Right renal pelvis (tissue), 4 donors: ENCODE data around the gene MAML3. TPM values are rescaled to one million over a fixed set of nuclear protein-coding genes. Genes with fewer than 3 reads are reported as not detected.
A peak's percentile ranks its signal among the peaks of the same experiment; 100 is the strongest.

Source experiments
- DNase-seq, 4 donors: peaks; one replicate each; pipeline ENCODE4 v3.0.0-alpha.2; 2013; ENCODE audit warnings: low read depth in 4 of 4, low spot score in 3 of 4, missing footprints in 1 of 4
- polyA plus RNA-seq, 4 donors: library from polyadenylated mRNA; unstranded; fragments of 120-200 nt; gene quantifications; one replicate each; pipeline ENCODE4 v1.2.1, GENCODE V29; 2013; ENCODE audit not compliant: insufficient read length in 4 of 4

The MAML3 gene
- polyA plus RNA-seq, 4 donors: 17.4 to 19.8 (median 17.9) TPM

GRCh38 chr4:139825523-139826014 is 328.4 kb downstream of the MAML3 start:
- no peak for DNase-seq

- DNase-seq: no peak
Observed at GRCh38 chr4:139824882-139825522, 329.0 kb downstream of the MAML3 start.

- DNase-seq: no peak
Observed at GRCh38 chr4:139823746-139824145, 330.2 kb downstream of the MAML3 start.

GRCh38 chr4:139823345-139823744 is 330.6 kb downstream of the MAML3 start:
- DNase-seq: no peak

GRCh38 chr4:139822391-139822790 is 331.6 kb downstream of the MAML3 start:
- DNase-seq: no peak

GRCh38 chr4:139819082-139819481 is 334.9 kb downstream of the MAML3 start:
- DNase-seq: no peak

GRCh38 chr4:139817657-139818452 is 336.1 kb downstream of the MAML3 start:
- no peak for DNase-seq

- no peak for DNase-seq
Observed at GRCh38 chr4:139816856-139817255, 337.1 kb downstream of the MAML3 start.

GRCh38 chr4:139815778-139816601 is 338.0 kb downstream of the MAML3 start:
- peak in 1 of 4 donors; percentile 63 for DNase-seq

GRCh38 chr4:139814323-139815015 is 339.5 kb downstream of the MAML3 start:
- no peak for DNase-seq

- DNase-seq: no peak
Observed at GRCh38 chr4:139813881-139814280, 340.1 kb downstream of the MAML3 start.

GRCh38 chr4:139810710-139811109 is 343.3 kb downstream of the MAML3 start:
- no peak for DNase-seq

- no peak for DNase-seq
Observed at GRCh38 chr4:139809757-139810140, 344.2 kb downstream of the MAML3 start.

GRCh38 chr4:139808808-139809756 is 344.9 kb downstream of the MAML3 start:
- DNase-seq: peak; percentile 55 to 82 (median 70)

GRCh38 chr4:139808381-139808807 is 345.6 kb downstream of the MAML3 start:
- peak in 1 of 4 donors; percentile 44 for DNase-seq

GRCh38 chr4:139807483-139807882 is 346.5 kb downstream of the MAML3 start:
- no peak for DNase-seq

GRCh38 chr4:139806929-139807328 is 347.1 kb downstream of the MAML3 start:
- DNase-seq: no peak

- no peak for DNase-seq
Observed at GRCh38 chr4:139802931-139803330, 351.1 kb downstream of the MAML3 start.

GRCh38 chr4:139802488-139802887 is 351.5 kb downstream of the MAML3 start:
- DNase-seq: no peak
